ENCODE data around the gene ISY1.
A peak's percentile ranks its signal among the peaks of the same experiment; 100 is the strongest.
"Not testable (repeated sequence)": the region's sequence is repeated elsewhere in the genome, so short reads cannot be mapped to it uniquely, and the experiment has no call there.

The ISY1 gene

GRCh38 chr3:129088312-129088711, 72.6 kb downstream of the ISY1 start:
- DNase-seq: not testable (repeated sequence)

DNA sequence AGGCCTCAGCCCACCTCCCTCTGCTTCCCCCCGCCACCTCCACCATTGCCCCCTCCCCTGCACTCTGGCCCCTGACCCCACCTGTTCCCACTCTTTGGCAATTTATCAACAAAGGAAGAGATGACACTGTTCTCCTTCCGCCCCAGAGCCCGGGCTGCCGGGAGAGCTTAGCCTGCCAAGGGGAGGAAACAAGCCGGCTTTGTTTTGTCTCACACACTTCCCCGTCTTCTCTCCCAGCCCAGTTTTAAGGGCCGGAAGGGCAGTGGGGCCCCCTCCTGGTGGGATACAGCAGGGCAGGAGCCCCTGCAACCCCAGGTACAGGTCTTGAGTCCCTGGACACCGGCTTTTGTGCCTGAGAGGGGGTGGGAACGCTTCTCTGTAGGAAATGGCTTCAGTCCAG, 73.0 kb downstream of the ISY1 start:
- peak in 26 of 56 donors; percentile 2 to 58 (median 18) for DNase-seq

- DNase-seq: no peak
These were observed 73.6 kb downstream of the ISY1 start for GRCh38 chr3:129087138-129087702.

GRCh38 chr3:129085818-129086217, 75.0 kb downstream of the ISY1 start:
- no peak for DNase-seq

DNA sequence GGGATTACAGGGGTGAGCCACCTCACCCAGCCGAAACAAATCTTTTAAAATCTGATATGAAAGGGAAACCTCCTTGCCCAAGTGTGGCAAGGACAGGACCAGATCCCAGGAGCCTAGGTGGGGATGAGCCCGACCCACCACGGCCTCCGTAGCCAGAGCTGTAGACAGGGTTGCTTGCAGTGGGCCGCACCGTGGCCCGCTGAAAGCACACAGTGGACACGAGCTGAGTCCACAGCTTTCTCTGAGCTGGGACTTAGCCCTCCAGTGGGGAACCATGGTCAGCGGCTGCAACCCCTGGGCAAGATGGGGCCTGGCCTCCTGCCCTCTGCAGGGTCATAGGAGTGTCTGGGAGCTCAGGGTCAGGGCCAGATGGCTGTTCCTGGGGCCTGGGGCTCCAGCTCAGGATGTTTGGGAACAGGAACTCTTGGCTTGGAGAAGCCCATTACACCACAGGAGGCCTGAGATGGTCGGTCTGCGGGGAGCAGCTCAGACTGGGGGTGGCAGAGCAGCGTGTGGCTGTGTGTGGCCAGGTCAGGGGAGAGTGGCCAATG, 75.6 kb downstream of the ISY1 start:
- DNase-seq: no peak

DNA sequence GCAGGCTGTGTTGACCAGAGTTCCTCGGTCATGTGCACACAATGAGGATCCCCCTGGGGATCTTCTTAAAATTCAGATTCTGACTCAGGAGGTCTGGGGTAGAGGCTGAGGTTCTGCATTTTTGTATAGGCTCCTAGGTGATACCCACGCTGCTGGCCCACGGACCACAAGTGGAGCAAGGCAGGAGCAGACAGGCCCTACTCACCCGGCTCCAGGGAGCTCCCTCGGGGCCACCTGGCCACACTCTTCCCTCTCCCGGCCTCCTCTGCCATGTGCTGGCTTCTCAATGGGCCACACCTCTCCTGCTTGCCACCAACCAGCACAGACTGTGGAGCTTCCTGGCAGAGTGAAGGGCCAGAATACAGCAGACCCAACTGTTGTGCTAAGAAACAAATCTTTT, 76.4 kb downstream of the ISY1 start:
- no peak for DNase-seq

DNA sequence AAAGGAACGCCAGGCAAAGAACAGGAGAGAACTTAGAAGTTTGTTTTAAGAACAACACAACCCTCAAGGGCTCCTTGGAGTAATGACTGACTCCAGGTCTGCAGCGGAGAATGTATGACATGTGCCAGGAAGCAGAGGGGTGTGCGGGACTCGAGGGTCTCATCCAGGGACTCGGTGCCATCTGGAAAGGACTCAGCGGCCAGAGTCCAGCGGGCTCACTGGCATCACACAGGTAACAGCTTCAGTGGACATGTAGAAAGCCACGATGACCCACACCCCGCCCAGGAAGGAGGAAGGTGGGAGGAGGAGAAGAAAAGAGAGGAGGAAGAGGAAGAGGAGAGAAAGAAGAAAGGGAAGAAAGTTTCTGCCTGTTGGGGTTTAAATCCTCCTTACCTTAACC, 78.8 kb downstream of the ISY1 start:
- DNase-seq: no peak

DNA sequence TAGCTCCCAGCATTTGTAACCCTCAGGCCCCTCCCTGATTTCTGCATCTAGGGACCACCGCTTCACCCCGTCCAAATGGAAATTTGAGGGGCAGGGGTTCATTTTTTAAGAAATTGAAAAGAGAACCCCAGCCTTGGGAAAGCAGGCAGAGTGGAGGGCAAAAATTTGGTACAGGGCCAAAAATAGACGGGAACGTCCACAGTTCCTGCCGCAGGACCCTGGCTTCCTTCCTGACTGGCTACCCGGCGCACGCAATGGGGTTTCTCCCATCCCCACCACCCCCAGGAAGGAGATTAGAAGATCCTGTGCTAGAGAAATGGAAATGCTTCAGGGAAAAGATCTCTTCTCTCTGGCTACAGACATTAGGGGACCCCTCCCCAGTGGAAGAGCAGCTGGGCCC, 79.4 kb downstream of the ISY1 start:
- no peak for DNase-seq

DNA sequence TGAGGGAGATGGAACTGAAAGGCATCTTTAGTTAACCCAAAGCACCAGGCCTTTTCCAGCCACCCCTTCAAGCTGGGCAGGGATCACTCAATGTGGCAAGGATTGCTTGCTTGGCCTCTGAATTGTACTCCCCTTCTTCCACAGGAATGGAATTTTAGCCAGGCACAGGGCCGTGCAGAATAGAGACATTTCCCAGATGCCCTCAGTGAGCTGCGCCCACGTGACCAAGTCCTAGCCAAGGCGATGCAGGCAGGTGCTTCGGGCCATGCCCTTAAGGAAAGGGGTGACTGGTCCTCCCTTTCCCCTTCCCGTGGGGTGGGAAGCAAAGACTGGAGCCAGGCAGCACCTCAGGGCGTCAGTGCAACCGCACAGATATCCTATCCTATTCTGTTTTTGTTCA, 82.4 kb downstream of the ISY1 start:
- DNase-seq: no peak
